ENCODE data around the gene SULT1C2.

Gene SULT1C2

DNA sequence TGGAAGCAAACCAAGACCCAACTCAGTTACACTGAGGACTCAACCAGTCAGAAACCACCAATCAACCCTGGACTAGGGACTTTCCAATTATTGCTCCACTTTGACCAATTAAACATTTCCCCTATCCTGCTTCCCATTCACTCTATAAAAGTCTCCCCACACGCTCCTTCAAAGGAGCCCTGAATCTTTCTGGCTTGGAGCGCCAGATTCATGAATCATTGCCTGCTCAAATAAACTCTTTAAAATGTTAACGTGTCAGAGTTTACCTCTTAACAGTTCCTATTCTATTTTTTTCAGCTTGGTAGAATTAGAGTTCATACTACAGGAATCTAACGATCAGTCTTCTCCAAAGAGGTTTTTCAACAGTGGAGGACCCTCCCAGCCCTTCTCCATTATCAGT lies 20.7 kb upstream of the SULT1C2 start:
- H3F3A ChIP-seq (ENCODE audit: insufficient read depth, low read length): no peaks in the 10 kb centered on the region
- no peaks in the 10 kb centered on the region for H3K9me3 ChIP-seq (ENCODE audit: low read length)
- no peak overlapping the region for H3K4me2 ChIP-seq (ENCODE audit: low read length)
- H3K79me2 ChIP-seq (ENCODE audit: insufficient read depth, low read length): no peaks in the 10 kb centered on the region
- no peak overlapping the region for H3K27ac ChIP-seq (ENCODE audit: low read depth, low read length, poor library complexity, severe bottlenecking)
- no peaks in the 10 kb centered on the region for H4K20me1 ChIP-seq (ENCODE audit: insufficient read depth, low read length)
- H2AFZ ChIP-seq (ENCODE audit: low read length): no peak overlapping the region
- no peak overlapping the region for H3K4me3 ChIP-seq (ENCODE audit: low read depth, low read length, poor library complexity, severe bottlenecking)
- no peaks in the 10 kb centered on the region for H3K9me2 ChIP-seq (ENCODE audit: low read depth, low read length)
- H3K4me1 ChIP-seq (ENCODE audit: insufficient read depth, low read length, severe bottlenecking): no peaks in the 10 kb centered on the region
- no peaks in the 10 kb centered on the region; the same call in 1 of the 2 replicates for H3K27me3 ChIP-seq (ENCODE audit: insufficient read depth, low read length)
- H3K36me3 ChIP-seq (ENCODE audit: insufficient read depth, low read length): no peaks in the 10 kb centered on the region
- H3K9ac ChIP-seq (ENCODE audit: low read length): no peak overlapping the region
- no peak for TF ChIP-seq EZH2 (IDR thresholded peaks at IDR 0.05; ENCODE audit: borderline replicate concordance, low read length)
- TF ChIP-seq, protein P1, sequence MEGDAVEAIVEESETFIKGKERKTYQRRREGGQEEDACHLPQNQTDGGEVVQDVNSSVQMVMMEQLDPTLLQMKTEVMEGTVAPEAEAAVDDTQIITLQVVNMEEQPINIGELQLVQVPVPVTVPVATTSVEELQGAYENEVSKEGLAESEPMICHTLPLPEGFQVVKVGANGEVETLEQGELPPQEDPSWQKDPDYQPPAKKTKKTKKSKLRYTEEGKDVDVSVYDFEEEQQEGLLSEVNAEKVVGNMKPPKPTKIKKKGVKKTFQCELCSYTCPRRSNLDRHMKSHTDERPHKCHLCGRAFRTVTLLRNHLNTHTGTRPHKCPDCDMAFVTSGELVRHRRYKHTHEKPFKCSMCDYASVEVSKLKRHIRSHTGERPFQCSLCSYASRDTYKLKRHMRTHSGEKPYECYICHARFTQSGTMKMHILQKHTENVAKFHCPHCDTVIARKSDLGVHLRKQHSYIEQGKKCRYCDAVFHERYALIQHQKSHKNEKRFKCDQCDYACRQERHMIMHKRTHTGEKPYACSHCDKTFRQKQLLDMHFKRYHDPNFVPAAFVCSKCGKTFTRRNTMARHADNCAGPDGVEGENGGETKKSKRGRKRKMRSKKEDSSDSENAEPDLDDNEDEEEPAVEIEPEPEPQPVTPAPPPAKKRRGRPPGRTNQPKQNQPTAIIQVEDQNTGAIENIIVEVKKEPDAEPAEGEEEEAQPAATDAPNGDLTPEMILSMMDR (IDR thresholded peaks at IDR 0.05; ENCODE audit: low read length): no peak

DNA sequence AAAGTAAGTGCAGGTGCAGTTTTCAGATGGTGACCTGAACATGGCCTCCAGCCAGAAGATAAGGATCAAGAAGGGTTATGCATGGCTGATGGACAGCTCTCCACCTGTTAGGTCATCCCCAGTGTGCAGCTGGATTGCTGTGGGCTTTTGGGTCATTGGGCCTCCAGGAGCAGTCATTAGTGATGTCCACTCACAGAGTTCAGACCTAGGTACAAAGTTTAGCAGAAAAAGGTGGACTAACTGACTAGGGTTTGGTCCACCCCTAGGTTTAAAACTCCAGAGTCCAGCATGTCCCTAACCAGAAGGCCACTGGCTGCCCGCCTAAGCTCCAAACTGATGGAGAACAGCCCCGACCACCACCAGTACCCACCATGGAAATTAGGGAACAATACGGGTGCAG lies 18.3 kb upstream of the SULT1C2 start:
- no peaks in the 10 kb centered on the region for H3F3A ChIP-seq (ENCODE audit: insufficient read depth, low read length)
- H3K9ac ChIP-seq (ENCODE audit: low read length): no peak overlapping the region
- no peaks in the 10 kb centered on the region for H3K4me1 ChIP-seq (ENCODE audit: insufficient read depth, low read length, severe bottlenecking)
- H2AFZ ChIP-seq (ENCODE audit: low read length): no peak overlapping the region
- no peaks in the 10 kb centered on the region for H3K36me3 ChIP-seq (ENCODE audit: insufficient read depth, low read length)
- TF ChIP-seq, protein P1 (IDR thresholded peaks at IDR 0.05; ENCODE audit: low read length): no peak
- no peak for TF ChIP-seq EZH2 (IDR thresholded peaks at IDR 0.05; ENCODE audit: borderline replicate concordance, low read length)
- no peaks in the 10 kb centered on the region; the same call in 1 of the 2 replicates for H3K27me3 ChIP-seq (ENCODE audit: insufficient read depth, low read length)
- no peaks in the 10 kb centered on the region for H3K79me2 ChIP-seq (ENCODE audit: insufficient read depth, low read length)
- H3K27ac ChIP-seq (ENCODE audit: low read depth, low read length, poor library complexity, severe bottlenecking): no peak overlapping the region
- H4K20me1 ChIP-seq (ENCODE audit: insufficient read depth, low read length): no peaks in the 10 kb centered on the region
- H3K9me3 ChIP-seq (ENCODE audit: low read length): no peaks in the 10 kb centered on the region
- no peak overlapping the region for H3K4me2 ChIP-seq (ENCODE audit: low read length)
- no peak overlapping the region for H3K4me3 ChIP-seq (ENCODE audit: low read depth, low read length, poor library complexity, severe bottlenecking)
- no peaks in the 10 kb centered on the region for H3K9me2 ChIP-seq (ENCODE audit: low read depth, low read length)

DNA sequence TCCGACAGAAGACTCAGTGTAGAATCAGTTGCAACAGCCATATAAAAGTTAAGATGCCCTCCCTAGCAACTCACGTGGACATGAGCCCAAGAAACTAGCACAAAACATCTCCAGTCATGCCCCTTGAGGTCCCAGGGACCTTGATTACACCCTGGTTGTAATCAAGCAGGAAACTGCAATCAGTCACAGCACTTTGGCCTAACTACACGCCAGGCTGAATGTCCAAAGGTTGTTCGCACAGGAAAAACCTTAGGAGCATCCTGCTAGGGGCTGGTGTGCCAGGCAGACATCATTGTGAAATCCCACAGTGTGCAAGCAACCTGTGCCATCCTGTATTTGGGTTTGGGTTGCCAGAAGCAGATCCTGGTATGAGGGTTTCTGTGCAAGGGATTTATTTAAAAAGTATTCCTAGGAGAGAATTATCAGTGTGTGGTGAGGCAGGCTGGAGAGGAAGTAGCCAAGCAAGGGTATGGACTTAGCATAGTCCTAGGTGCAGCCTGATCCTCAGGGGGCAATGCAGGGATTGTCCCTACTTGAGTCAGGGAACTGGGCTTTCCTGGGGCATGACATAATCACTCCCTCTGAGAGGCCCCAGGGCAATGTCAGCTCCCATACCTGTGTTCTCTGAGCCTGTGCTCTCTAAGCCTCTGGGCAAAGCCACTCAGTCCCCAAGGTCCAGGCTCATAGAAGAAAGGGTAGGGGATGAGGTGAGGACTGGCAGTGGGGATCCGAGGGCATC lies 17.8 kb upstream of the SULT1C2 start:
- Histone ChIP-seq H2AFZ (ENCODE audit: low read length) (no peak overlapping the region), H3K36me3 (ENCODE audit: insufficient read depth, low read length) (no peaks in the 10 kb centered on the region), H3K9ac (ENCODE audit: low read length) (no peak overlapping the region), H3K4me1 (ENCODE audit: insufficient read depth, low read length, severe bottlenecking) (no peaks in the 10 kb centered on the region), H3K4me3 (ENCODE audit: low read depth, low read length, poor library complexity, severe bottlenecking) (no peak overlapping the region), H3F3A (ENCODE audit: insufficient read depth, low read length) (no peaks in the 10 kb centered on the region), H3K27me3 (ENCODE audit: insufficient read depth, low read length) (no peaks in the 10 kb centered on the region; the same call in 1 of the 2 replicates), H3K9me2 (ENCODE audit: low read depth, low read length) (no peaks in the 10 kb centered on the region), H3K27ac (ENCODE audit: low read depth, low read length, poor library complexity, severe bottlenecking) (no peak overlapping the region), H3K79me2 (ENCODE audit: insufficient read depth, low read length) (no peaks in the 10 kb centered on the region), H3K9me3 (ENCODE audit: low read length) (no peaks in the 10 kb centered on the region), H4K20me1 (ENCODE audit: insufficient read depth, low read length) (no peaks in the 10 kb centered on the region), H3K4me2 (ENCODE audit: low read length) (no peak overlapping the region)
- TF ChIP-seq, protein P1 (IDR thresholded peaks at IDR 0.05; ENCODE audit: low read length): no peak
- no peak for TF ChIP-seq EZH2 (IDR thresholded peaks at IDR 0.05; ENCODE audit: borderline replicate concordance, low read length)

All from OCI-LY1 (cell line).